Measurements from ENCODE around the gene FGFR1OP2.
"Not testable (repeated sequence)": the region's sequence is repeated elsewhere in the genome, so short reads cannot be mapped to it uniquely, and the experiment has no call there.

FGFR1OP2 gene

GRCh38 chr12:26941215-26941594 lies 2.9 kb downstream of the FGFR1OP2 start:
- DNase-seq (ENCODE audit: extremely low read depth, low read depth), result no peak
- TF ChIP-seq CTCF (IDR thresholded peaks at IDR 0.05; ENCODE audit: low read depth, low read length), result no peak

GRCh38 chr12:26948309-26948708 lies 10.0 kb downstream of the FGFR1OP2 start:
- no peak for DNase-seq (ENCODE audit: extremely low read depth, low read depth)
- no peak for TF ChIP-seq CTCF (IDR thresholded peaks at IDR 0.05; ENCODE audit: low read depth, low read length)

GRCh38 chr12:26953447-26953846 lies 15.2 kb downstream of the FGFR1OP2 start:
- DNase-seq (ENCODE audit: extremely low read depth, low read depth), result no peak
- TF ChIP-seq CTCF (IDR thresholded peaks at IDR 0.05; ENCODE audit: low read depth, low read length), result no peak

GRCh38 chr12:26954027-26954426 lies 15.8 kb downstream of the FGFR1OP2 start:
- no peak for DNase-seq (ENCODE audit: extremely low read depth, low read depth)
- no peak for TF ChIP-seq CTCF (IDR thresholded peaks at IDR 0.05; ENCODE audit: low read depth, low read length)

- DNase-seq (ENCODE audit: extremely low read depth, low read depth), result not testable (repeated sequence)
These were observed 23.1 kb downstream of the FGFR1OP2 start for GRCh38 chr12:26961391-26961790.

- TF ChIP-seq CTCF (IDR thresholded peaks at IDR 0.05; ENCODE audit: low read depth, low read length), result no peak
- no peak for DNase-seq (ENCODE audit: extremely low read depth, low read depth)
These were observed 23.5 kb downstream of the FGFR1OP2 start for GRCh38 chr12:26961803-26962202.

- no peak for TF ChIP-seq CTCF (IDR thresholded peaks at IDR 0.05; ENCODE audit: low read depth, low read length)
- DNase-seq (ENCODE audit: extremely low read depth, low read depth), result no peak
These were observed 25.1 kb downstream of the FGFR1OP2 start for GRCh38 chr12:26963413-26963812.

- no peak for DNase-seq (ENCODE audit: extremely low read depth, low read depth)
These were observed 28.6 kb downstream of the FGFR1OP2 start for GRCh38 chr12:26966842-26967241.

More at GRCh38 chr12:26966842-26967241, 28.6 kb downstream of the FGFR1OP2 start:
- TF ChIP-seq CTCF (IDR thresholded peaks at IDR 0.05; ENCODE audit: low read depth, low read length), result no peak

Data from AG09319 (cell line).